Measurements from ENCODE around the gene SEPTIN5.

GRCh38 chr22:19755722-19756287, 41.5 kb downstream of the SEPTIN5 start:
- TF ChIP-seq REST (IDR thresholded peaks at IDR 0.05; ENCODE audit: insufficient read depth in 1 of 2, low read depth in 2 of 2, low read length in 2 of 2) (no peak), TAF1 (IDR thresholded peaks at IDR 0.05; ENCODE audit: borderline replicate concordance, insufficient read depth, low read length) (no peak), POLR2AphosphoS5 (IDR thresholded peaks at IDR 0.05; ENCODE audit: low read depth, low read length) (no peak), SIN3A (IDR thresholded peaks at IDR 0.05; ENCODE audit: borderline replicate concordance, insufficient read depth, low read length) (no peak), FOXP2 (optimal IDR thresholded peaks at IDR 0.05; ENCODE audit: borderline replicate concordance, extremely low read depth, extremely low read length, insufficient read depth) (no peak)
